Right atrium auricular region (tissue), 2 donors: Measurements from ENCODE around the gene PTPRS. TPM values are rescaled to one million over a fixed set of nuclear protein-coding genes. Genes with fewer than 3 reads are reported as not detected.
"Not testable (repeated sequence)": the region's sequence is repeated elsewhere in the genome, so short reads cannot be mapped to it uniquely, and the experiment has no call there.

Experiments used
- DNase-seq: peaks from one replicate; pipeline ENCODE4 v3.0.0-alpha.2; 2019; ENCODE audit warnings: low spot score
- H3K27ac ChIP-seq, 2 donors: fragments of 200-600 bp; sonication (generic); 1 replicate in 1 of 2; 2 replicates in 1 of 2; pipeline ENCODE4 v1.5.1; 2016 to 2019
- H3K27me3 ChIP-seq, 2 donors: fragments of 200-600 bp; sonication (generic); one replicate each; pipeline versions ENCODE4 v1.5.1 to v1.6.0; 2017 to 2019
- H3K36me3 ChIP-seq: fragments of 200-600 bp; sonication (generic); one replicate; pipeline ENCODE4 v1.5.1; 2016
- H3K4me1 ChIP-seq, 2 donors: fragments of 200-600 bp; sonication (generic); one replicate each; pipeline versions ENCODE4 v1.5.1 to v1.6.0; 2017 to 2019
- H3K4me3 ChIP-seq, 2 donors: fragments of 200-600 bp; sonication (generic); 1 replicate in 1 of 2; 2 replicates in 1 of 2; pipeline ENCODE4 v1.5.1; 2017 to 2019; ENCODE audit warnings: mild to moderate bottlenecking in 1 of 2, moderate library complexity in 1 of 2
- H3K9me3 ChIP-seq, 2 donors: fragments of 200-600 bp; sonication (generic); one replicate each; pipeline ENCODE4 v1.5.1; 2019
- total RNA-seq, 2 donors: library from RNA; depleted of rRNA; stranded (reverse); fragments of >200 nt; gene quantifications; one replicate each; pipeline ENCODE4 v1.1.0, GENCODE V29; 2016
- TF ChIP-seq, protein P1 (sequence below), 2 donors: fragments of 200-600 bp; sonication (generic); IDR thresholded peaks; one replicate each; pipeline ENCODE4 v1.5.1; 2019; ENCODE audit warnings: antibody characterized with exemption in 2 of 2

The PTPRS gene
- total RNA-seq, result 100 to 1,000 TPM; 138 to 190 TPM

DNA sequence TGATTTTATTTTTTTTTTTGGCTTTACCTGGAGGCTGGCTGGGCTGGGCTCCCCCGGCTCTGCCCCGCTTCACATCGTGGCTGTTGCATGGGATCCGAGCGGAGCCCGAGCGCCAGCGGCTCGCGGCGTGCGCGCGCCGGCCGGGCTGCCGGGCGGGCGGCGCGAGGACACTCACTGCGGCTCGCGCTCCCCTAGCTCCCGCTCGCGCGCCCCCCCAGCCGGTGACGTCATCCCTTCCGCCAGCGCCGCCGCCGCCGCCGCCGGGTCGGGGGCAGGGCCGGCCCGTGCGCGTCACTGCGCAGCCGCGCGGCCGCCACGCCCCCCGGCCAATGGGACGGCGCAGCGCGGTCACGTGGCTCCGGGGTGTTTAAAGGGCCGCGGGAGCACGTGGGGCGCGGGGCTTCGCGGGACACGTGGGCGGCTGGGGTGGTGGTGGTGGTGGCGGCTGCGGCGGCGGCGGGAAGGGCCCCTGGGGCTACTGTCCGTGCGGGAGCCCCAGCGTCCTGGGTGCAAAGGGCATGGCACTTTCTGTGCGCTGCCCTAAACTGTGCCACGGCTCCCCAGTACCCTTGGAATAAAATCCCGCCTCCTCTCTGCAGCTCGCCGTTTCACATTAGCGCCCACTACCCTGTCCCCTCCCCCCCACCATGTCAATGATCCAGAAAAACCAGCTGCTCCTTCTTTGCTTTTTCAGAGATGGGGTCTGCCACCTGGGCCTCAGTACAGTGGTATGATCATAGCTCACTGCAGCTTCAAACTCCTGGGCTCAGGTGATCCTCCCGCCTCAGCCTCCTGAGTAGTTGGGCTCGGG is at the start of gene PTPRS:
PTPRS (minus strand) TSS at position 176 of the 811 bp plus-strand sequence. CDS start 54,672 bp downstream, outside the sequence.
- peak within 1 kb of the TSS; percentile 62 to 73 for H3K4me3 ChIP-seq
- no peaks in the 10 kb centered on the region for H3K9me3 ChIP-seq
- H3K27me3 ChIP-seq, result peaks cover 0 to 14% of the 10 kb centered on the region in 2 donors
- peak within 1 kb of the TSS; percentile 48 to 51 for H3K27ac ChIP-seq
- TF ChIP-seq, protein P1, sequence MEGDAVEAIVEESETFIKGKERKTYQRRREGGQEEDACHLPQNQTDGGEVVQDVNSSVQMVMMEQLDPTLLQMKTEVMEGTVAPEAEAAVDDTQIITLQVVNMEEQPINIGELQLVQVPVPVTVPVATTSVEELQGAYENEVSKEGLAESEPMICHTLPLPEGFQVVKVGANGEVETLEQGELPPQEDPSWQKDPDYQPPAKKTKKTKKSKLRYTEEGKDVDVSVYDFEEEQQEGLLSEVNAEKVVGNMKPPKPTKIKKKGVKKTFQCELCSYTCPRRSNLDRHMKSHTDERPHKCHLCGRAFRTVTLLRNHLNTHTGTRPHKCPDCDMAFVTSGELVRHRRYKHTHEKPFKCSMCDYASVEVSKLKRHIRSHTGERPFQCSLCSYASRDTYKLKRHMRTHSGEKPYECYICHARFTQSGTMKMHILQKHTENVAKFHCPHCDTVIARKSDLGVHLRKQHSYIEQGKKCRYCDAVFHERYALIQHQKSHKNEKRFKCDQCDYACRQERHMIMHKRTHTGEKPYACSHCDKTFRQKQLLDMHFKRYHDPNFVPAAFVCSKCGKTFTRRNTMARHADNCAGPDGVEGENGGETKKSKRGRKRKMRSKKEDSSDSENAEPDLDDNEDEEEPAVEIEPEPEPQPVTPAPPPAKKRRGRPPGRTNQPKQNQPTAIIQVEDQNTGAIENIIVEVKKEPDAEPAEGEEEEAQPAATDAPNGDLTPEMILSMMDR (IDR thresholded peaks at IDR 0.05), result no peak
- no peaks in the 10 kb centered on the region for H3K36me3 ChIP-seq
- peak; percentile 81 for DNase-seq
- peaks cover 0 to 22% of the 10 kb centered on the region in 2 donors for H3K4me1 ChIP-seq

DNA sequence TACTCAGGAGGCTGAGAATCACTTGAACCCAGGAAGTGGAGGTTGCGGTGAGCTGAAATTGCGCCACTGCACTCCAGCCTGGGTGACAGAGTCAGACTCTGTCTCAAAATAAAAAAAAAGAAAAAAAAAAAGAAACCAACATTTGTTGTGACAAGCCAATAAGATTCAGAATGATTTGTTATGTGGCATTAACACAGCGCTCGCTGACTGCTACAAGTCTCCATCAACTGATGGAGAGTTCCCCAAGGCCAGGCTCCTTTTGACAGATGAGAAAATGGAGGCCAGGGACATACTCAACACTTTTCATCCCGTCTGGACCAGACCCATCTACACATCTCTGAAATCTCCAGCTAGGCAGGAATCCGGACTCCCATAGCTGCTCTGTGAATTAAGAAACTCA is 48.7 kb upstream of the PTPRS start:
- H3K27me3 ChIP-seq, result peaks cover under 1 to 15% of the 10 kb centered on the region in 2 donors
- no peaks in the 10 kb centered on the region for H3K4me1 ChIP-seq
- H3K4me3 ChIP-seq, result no peak overlapping the region
- no peaks in the 10 kb centered on the region for H3K36me3 ChIP-seq
- no peak for DNase-seq
- no peak overlapping the region for H3K27ac ChIP-seq
- H3K9me3 ChIP-seq, result peaks cover 0 to 5% of the 10 kb centered on the region in 2 donors
- TF ChIP-seq, protein P1 (IDR thresholded peaks at IDR 0.05), result no peak

DNA sequence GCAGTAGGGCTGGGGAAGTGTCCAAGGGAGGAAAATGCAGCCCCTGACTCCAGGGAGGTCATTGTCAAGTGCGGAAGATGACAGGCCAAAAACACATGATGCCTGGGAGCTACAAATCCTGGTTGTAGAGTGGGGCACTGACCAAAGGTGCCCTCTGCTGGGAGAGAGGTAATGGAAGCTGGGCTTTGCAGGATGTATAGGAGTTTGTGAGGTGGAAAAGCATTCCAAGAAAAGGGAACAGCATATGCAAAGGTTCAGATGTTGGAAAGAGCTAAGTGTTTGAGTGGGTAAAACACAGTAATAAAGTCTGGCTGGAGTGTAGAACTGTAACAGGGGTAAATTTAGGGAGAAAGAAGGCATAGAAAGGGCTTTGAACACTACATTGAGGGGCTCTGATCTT is 46.9 kb upstream of the PTPRS start:
- TF ChIP-seq, protein P1 (IDR thresholded peaks at IDR 0.05), result no peak
- H3K9me3 ChIP-seq, result peaks cover 0 to 22% of the 10 kb centered on the region in 2 donors
- peaks cover 0 to 3% of the 10 kb centered on the region in 2 donors for H3K27me3 ChIP-seq
- no peaks in the 10 kb centered on the region for H3K36me3 ChIP-seq
- no peak overlapping the region for H3K27ac ChIP-seq
- DNase-seq, result no peak
- H3K4me1 ChIP-seq, result no peaks in the 10 kb centered on the region
- no peak overlapping the region for H3K4me3 ChIP-seq

DNA sequence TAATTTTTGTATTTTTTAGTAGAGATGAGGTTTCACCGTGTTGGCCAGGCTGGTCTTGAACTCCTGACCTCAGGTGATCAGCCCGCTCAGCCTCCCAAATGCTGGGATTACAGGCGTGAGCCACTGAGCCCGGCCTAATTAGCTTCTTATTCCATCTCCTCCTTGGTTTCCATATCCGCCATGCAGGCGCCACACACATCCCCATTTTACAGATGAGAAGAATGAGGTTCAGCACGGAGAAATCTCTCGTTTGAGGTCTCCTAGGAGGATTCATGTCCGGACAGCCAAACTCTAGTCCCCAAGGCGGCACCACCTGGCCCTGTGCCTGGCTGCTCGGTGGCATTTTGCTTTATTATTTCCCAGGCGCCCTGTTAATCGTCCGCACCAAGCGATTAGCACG is 46.2 kb upstream of the PTPRS start:
- Histone ChIP-seq H3K9me3 (peaks cover 0 to 28% of the 10 kb centered on the region in 2 donors), H3K4me1 (no peaks in the 10 kb centered on the region), H3K4me3 (no peak overlapping the region), H3K27me3 (peaks cover 0 to 3% of the 10 kb centered on the region in 2 donors), H3K27ac (no peak overlapping the region), H3K36me3 (no peaks in the 10 kb centered on the region)
- TF ChIP-seq, protein P1 (IDR thresholded peaks at IDR 0.05), result no peak
- DNase-seq, result no peak

GRCh38 chr19:5381197-5381596 is 40.6 kb upstream of the PTPRS start:
- H3K36me3 ChIP-seq, DNase-seq, H3K4me1 ChIP-seq, H3K27me3 ChIP-seq, H3K4me3 ChIP-seq, H3K27ac ChIP-seq: not testable (repeated sequence)
- H3K9me3 ChIP-seq, result peaks cover 0 to 34% of the 10 kb centered on the region in 2 donors

- H3K4me3 ChIP-seq, result no peak overlapping the region
- TF ChIP-seq, protein P1 (IDR thresholded peaks at IDR 0.05), result no peak
- H3K27me3 ChIP-seq, result no peaks in the 10 kb centered on the region
- H3K4me1 ChIP-seq, result no peaks in the 10 kb centered on the region
- no peak overlapping the region for H3K27ac ChIP-seq
- DNase-seq, result no peak
- peaks cover 0 to 34% of the 10 kb centered on the region in 2 donors for H3K9me3 ChIP-seq
- no peaks in the 10 kb centered on the region for H3K36me3 ChIP-seq
Measured at GRCh38 chr19:5380215-5380919, 39.8 kb upstream of the PTPRS start.
